NOMO-1 (cell line): Measurements from ENCODE around the gene CFAP45.
A peak's percentile ranks its signal among the peaks of the same experiment; 100 is the strongest.
"Not testable (repeated sequence)": the region's sequence is repeated elsewhere in the genome, so short reads cannot be mapped to it uniquely, and the experiment has no call there.

ENCODE experiments used
- DNase-seq, 2 experiments: peaks; one replicate each; lab custom pipeline; 2025; ENCODE audit not compliant: unreplicated experiment in 2 of 2; lab: John Stamatoyannopoulos, UW

Gene CFAP45

DNA sequence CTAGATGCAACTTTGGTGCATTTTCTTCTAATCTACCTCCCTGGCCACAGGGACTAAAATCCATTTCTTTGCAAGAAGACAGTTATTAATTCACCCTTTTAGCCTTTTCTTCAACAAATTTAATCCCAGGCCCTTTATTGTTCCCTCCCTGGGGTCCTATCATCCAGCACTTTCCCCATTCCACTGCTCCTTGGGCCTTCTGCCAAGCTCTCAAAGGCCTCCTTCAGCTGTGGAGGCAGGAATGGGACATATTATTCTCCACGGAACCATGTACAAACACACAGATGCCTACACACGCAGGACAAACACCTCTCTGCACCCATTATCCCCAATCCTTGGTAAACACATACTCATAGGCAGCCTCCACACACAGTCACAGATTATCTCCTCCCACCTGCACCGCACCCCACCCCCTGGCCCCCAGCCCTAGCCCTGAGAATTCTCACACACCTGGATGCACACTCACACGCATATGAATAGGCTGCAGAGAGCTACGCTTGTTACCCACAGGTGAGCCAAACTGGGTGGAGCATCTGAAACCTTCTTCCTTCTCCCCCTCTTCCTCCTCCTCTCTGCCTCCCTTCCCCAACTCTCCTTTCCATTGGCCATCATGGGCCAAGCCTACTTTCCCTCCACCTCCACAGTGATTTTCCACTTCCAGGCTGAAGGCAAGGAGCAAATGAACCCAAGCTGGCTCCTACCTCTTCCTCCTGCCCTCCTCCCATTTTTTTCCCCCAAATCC, 13.7 kb upstream of the CFAP45 start:
- no peak for DNase-seq

DNA sequence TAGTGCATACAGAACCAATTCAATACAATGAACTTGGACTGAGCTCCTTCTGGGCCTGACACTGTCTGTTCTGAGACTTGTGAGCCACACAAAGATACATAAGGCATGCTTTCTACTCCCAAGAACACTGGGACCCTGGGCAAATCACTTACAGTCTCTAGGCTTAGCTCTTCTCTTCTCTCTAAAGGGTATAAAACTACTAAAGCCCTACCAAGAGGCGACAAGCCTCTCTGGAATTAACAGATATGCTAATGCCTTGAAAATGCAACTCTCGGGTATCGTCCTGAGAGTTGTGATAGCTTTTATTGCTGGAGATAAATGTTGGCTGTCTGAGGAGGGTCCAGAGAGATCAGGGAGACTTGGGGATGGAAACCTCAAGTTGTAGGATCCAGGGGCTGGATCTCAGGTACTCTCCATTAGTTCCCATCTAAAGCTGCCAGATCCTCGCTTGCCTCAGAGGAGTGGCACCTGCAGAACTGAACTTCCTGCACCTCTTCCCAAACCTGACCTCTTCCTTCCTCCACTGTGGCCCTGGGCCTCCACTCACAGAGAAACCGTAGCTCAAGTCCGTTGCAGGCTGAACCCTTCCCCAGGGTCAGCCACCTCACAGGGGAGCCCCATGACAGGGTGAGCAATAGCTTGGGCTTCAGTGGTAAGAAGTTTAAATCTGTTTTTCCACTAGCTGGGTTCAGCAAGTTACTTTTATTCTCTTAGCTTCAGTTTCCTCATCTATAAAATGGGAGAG, 11.5 kb upstream of the CFAP45 start:
- DNase-seq, result peak in 1 of 2 experiments; percentile 26

DNA sequence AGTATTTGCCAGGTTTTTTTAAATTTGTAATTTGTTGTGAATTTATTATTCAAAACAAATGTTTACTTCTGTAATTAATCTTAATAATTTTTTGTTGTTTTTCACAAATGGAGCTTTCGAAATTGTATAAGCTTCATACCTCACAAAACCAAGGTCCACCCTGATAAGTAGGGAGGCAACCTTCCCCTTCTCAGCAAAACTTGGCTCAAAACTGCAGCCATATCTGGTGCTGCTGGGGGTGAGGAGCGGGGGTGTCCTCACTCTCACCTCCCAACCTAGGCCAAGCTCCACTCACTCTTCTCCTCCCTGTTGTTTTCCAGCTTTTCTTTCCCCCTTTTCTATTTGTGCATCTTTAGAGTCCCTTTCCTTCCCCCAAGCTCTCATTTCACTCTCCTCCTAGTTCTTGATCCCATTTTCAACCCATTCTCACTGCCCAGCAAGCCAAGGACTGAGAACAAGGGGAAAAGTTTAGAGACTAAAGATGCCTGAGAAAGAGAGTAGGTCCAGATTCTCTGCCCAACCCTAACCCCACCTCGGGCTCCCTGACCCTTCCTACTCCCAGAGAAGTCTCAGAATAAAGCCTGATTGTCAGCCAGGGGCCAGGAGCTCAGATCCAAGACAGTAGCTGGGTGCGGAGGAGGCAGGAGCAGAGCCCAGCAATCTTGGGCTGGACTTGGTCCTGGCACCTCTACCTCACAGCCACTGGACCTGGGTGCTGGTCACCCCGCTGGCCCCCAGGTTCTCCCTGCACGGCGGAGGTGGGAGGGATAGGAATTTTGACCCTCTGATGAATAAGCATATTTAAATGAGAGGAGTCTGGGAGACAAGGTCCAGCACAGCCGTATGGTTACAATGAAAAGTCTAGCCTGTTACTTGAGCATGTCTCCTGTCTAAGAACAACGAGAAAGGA, 8.3 kb upstream of the CFAP45 start:
- no peak for DNase-seq

DNA sequence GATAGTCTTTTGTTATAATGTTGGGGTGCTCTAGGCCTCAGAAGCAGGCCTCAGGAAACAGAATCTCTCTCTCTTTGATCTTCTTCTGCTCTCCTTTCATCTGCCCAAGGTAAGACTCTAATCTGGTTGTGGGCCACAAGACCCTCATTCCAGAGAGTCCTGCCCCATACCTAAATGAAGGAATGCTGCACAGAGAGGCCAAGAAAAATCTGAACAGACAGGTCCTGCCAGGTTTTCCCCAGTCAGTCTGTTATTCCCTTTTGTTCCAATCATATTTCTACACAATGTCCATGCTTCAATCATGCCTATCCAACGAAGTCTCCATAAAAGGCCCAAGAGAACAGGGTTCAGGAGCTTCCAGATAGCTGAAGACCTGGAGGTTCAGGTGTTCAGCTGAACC, 7.0 kb upstream of the CFAP45 start:
- DNase-seq, result no peak

DNA sequence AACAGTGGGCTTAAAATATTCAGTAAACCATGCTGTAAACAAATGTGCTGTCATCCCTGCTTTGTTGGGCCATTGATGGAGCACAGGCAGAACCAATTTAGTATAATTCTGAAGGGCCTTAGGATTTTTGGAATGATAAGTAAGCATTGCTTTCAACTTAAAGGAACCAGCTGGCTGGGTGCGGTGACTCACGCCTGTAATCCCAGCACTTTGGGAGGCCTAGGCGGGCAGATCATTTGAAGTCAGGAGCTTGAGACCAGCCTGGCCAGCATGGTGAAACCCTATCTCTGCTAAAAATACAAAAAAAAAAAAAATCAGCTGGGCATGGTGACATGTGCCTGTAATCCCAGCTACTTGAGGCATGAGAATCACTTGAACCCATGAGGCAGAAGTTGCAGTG, 4.1 kb upstream of the CFAP45 start:
- DNase-seq, result not testable (repeated sequence)

DNA sequence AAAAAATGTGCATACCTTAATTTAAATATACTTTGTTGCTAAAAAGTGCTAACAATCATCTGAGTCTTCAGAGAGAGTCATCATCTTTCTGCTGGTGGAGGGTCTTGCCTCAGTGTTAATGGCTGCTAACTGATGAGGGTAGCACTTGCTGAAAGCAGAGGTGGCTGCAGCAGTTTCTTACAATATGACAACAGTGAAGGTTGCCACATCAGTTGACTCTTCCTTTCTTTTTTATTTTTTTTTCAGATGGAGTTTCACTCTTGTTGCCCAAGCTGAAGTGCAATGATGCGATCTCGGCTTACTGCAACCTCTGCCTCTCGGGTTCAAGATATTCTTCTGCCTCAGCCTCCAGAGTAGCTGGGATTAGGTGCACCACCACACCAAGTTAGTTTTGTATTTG, 2.6 kb upstream of the CFAP45 start:
- peak in 1 of 2 experiments; percentile 48 for DNase-seq

DNA sequence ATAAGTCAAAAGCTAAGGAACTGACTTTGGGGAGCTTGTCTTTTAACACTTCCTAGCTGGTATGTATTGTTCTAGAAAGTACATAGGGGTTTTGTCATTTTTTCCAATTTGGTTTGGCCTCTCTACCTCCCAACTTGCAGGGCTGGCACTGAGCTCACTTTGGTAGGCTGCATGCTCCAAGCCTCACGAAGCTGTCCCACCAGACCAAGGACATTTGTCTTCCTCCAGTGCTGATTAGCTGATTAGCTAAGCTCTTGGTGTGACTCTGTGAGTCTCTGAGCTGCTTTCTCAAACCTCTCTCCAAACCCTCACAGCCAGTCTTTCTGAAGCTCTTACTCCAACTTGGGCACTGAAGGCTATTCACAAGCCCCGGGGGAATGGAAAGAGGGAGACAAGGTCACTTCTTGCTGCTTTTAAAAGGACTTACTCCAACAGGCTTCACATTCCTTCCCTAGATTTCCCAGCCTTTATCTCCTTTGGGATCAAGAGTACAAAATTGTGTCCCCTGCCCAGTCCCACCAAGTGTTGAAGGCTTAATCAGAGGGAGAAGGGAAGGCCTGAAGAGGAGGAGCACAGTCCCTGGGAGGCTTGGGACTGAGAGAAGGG, 893 bp upstream of the CFAP45 start:
- no peak for DNase-seq

DNA sequence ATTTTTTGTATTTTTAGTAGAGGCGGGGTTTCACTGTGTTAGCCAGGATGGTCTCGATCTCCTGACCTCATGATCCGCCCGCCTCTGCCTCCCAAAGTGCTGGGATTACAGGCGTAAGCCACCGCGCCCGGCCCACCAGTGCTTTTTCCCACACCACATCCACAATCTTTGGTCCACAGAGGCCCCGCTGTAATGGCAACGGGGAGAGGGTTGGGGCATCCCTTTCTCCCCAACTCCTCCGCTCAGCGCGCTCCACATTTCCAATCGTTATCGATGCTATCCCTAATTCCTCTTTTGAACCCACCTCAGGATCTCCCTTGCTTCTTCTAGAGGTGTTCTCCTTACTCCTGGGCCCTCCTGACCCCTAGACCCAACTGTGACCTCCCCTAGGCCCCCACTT, 331 bp downstream of the CFAP45 start:
- not testable (repeated sequence) for DNase-seq

DNA sequence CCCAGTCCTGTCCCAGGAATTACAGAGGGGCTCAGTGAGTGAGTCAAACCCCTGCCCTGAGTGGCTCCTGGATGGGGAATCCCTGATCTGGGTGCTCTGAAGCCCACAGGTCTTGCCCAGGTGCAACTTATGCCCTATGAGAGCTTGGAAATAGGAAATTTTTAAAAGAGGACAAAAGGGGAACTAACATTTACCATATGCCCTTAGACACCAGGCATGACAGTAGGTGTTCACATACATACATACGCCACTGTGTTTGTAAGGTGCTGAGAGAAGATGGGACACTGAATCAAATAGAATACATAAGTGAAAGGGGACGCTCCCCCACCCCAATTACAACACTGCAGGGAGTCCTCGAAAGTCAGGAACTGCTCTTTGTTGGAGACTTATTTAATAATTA, 1.4 kb downstream of the CFAP45 start:
- DNase-seq, result peak in 1 of 2 experiments; percentile 31

DNA sequence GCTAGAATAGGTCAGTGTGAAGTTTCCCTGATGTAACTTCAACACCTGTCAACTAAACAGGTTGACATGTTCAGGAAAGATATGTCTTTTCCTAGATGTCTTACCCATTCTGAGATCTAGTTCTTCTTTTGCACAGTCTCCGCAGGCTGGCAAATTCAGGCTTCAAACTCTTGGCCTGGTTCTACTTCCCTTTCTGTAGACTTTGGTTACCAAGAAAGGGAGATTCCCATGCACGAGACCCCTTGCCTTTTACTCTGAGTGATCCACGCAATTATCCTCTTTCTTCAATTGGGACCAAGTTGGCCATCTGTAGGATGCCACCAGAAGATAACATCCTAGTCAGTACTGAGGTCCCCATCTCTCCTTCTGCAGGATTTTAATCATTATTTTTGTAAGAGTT, 2.0 kb downstream of the CFAP45 start:
- peak; percentile 26 to 41 for DNase-seq

DNA sequence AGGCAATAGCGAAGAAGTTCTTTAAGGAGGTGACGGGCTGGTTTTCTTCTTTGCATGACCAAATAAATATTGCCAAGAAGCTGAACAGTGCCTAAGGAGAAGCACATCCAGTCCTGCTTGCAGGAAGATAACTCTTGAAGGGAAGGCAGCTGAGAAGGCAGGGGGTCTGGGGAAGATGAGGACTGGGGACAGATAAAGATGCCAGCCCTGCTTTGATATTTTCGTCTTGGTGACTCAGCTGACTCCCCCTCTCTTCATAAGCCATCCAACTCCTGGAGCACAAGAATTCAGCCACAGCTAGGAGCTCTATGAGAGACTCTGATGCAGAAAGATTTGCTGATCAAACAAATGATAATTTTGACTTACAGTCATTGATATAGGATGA, 3.4 kb downstream of the CFAP45 start:
- DNase-seq, result no peak

DNA sequence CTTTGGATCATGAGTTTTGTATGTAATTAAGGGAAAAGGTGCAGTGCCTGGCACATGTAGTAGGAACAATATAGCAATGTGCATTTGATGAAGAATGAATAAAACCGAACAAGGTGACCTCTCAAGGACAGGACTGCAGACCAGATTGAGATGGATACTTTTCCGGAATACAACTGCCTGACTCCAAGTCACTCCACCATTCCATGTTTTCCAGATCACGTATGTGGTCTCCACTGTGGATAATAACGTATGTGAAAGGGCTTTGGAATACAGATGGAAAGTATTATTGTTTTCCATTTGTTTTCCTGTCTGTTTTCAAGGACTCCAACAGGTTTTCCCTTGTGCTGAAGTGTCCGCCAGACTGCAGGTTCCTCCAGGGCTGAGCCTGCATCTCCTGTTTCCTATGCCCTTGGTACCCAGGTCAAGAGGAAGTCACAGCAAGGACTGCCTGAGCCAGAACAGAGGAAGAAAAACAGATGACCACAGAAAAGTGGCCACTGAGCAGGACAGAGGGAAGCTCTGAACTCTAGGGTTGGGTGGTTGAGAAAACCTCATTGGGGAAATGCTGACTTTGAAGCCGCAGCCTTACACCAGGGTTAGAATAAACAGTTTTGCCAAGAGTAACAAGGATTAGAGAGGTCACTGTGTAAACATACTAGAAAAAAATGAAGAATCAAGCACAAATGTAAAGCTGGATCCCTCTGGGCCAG, 4.0 kb downstream of the CFAP45 start:
- DNase-seq, result no peak

DNA sequence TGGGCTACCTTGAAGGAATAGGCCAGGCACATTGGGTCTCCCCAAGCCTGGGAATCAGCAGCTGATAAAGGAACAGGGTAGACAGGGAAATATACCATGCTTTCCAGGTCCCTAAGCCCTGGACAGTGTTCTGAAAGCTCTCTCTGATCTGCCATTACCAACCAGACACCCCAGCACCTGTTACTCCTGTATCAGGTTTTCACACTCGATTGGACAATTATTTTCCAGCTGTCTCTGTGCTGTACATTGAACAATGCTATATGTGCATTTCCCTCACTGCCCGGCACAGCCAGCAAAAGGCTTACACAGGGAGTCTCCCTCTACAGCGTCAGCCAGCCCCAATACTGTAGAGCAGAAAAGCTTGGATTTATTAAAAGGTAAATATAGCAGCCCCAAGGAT, 4.7 kb downstream of the CFAP45 start:
- no peak for DNase-seq

DNA sequence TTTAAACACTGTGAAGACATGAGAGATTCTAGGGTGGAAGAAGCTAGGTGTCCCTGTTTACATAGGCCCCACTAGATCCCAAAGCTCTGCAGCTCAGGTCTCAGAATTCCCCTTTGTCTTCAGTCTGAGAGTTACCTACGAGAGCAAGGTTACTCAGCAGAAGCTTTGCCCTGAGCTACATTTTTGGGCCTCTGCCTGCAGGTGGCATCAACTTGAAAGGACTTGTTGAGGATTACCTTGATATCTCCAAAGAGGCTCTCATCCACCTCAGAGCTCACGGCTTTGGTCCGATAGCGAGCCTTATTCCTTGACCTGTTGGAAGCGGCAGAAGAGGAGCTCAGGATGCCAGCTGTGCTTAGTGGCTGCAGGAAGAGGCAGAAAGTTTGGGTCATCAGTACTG, 7.0 kb downstream of the CFAP45 start:
- DNase-seq, result no peak

DNA sequence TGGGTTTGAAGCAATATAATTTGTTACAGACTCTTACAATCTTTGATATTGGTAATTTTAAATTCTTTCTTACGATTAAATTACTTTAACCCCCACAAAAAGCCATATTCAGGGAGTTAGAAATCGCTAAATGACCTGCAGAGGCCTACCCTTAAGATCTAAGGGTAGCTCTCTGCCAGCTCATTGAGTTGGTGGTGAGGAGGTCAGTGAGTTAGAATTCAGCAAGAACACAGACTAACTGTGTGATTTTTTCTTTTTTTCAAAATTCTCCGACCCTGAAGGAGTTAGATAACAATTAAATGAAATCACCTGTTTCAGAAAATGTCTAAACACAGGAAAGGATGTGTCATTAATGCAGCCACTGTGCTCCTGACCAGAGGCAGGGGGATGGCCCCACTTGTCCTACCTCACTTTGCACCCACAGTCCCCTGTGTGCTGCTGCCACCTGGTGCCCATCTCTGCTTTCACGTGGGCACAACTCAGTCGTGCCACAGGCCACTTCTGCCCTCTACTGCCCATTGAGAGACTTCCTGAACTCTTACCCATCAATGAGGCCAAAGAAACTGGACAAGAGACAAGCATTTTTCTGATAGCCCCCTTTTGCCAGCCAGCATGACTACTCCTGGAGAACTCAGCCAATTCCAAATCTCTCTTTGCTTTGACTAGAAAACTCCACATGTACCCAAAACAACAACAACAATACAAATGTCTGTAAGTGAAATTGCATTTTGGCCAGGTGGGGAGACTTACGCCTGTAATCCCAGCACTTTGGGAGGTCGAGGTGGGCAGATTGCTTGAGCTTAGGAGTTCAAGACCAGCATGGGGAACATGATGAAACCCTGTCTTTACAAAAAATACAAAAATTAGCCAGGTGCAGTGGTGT, 8.4 kb downstream of the CFAP45 start:
- peak; percentile 69 to 86 for DNase-seq

DNA sequence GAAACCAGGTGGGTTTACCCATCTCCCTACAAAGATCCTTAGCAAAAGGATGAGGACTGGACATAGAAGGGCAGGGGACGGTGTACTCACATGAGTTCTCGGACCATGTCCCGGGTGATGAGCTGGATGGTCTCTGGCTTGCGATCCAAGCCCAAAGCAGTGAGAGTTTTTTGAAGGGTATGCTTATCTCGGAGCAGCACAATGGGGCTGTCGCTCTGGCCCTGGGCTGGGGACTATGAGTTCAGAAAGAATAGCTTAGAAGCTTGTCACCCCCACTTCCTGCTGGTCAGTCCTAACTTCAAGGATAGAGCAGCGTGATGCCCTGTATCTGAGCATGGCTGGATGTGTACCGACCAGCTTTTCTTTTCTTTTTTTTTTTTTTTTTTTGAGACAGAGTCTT, 9.6 kb downstream of the CFAP45 start:
- DNase-seq, result no peak

DNA sequence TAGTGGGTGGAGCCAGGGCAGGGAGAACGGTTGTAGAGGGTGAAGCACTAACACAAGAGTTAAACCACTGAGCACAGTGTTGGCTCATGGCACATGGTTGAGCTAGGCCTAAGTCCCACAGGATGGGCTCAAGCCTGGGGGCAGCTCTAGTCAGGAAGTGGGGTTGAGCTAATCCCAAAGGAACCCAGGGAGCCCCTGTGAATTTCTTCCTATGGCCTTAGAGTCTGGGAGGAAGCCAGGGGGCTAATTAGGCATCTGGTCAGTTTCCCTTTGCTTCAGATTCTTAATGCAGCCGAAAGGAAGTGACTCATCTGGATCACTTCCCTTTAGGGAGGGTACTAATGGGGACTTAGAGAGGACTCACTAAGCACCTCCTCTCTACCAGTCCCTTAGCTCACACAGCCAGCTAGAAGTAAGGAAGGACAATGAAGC, 10.1 kb downstream of the CFAP45 start:
- DNase-seq, result peak; percentile 79 to 94

DNA sequence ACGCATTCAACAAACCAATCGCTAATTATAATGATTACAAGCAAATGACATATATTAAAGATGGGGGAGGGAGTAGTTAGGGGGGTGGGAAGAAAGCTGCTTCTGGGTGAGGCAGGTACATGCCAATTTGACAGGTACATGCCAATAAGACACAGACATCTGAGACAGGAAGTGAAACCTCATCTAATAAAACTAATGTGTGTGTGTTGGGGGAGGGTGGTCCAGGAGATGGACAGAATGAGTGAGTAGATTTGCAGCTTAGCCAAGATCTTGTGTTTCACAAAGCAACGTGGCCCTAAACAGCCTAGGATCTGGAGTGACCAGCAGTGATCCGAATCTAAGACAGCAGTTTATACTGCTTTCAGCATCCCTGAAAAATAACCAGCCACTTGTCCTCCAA, 10.8 kb downstream of the CFAP45 start:
- peak; percentile 42 to 52 for DNase-seq

DNA sequence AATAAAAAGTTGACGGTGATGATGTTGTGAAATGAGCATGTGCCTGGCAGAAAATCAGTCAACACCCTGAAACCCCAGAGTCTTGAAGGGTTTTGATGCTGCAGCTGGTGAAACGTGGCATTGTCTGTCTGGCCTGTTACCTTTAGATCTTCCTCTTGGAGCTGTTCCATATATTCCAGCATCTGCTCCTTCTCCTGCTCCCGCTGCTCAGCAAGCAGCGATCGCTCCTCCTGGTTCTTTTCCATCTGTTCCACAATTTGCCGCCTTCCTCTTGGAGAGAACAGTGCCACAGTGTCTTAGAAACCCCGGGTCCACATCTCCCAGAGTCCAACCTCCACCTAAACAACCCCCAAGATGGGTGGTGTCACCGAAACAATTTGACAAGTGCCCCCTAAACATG, 15.7 kb downstream of the CFAP45 start:
- DNase-seq, result no peak
